ENCODE measurements around the gene MMADHC.

Gene MMADHC

GRCh38 chr2:149559341-149560068 is 28.1 kb downstream of the MMADHC start:
- Mint-ChIP-seq H3K9me3 (no peaks in the 10 kb centered on the region), H3K36me3 (ENCODE audit: low read depth) (no peaks in the 10 kb centered on the region), H3K4me1 (peaks cover 5% of the 10 kb centered on the region), H3K27ac (no peak overlapping the region), H3K4me3 (no peak overlapping the region), H3K27me3 (ENCODE audit: low read depth, poor library complexity) (no peaks in the 10 kb centered on the region)
- TF ChIP-seq, protein P1, sequence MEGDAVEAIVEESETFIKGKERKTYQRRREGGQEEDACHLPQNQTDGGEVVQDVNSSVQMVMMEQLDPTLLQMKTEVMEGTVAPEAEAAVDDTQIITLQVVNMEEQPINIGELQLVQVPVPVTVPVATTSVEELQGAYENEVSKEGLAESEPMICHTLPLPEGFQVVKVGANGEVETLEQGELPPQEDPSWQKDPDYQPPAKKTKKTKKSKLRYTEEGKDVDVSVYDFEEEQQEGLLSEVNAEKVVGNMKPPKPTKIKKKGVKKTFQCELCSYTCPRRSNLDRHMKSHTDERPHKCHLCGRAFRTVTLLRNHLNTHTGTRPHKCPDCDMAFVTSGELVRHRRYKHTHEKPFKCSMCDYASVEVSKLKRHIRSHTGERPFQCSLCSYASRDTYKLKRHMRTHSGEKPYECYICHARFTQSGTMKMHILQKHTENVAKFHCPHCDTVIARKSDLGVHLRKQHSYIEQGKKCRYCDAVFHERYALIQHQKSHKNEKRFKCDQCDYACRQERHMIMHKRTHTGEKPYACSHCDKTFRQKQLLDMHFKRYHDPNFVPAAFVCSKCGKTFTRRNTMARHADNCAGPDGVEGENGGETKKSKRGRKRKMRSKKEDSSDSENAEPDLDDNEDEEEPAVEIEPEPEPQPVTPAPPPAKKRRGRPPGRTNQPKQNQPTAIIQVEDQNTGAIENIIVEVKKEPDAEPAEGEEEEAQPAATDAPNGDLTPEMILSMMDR (IDR thresholded peaks at IDR 0.05), result no peak
- DNase-seq, result no peak

DNA sequence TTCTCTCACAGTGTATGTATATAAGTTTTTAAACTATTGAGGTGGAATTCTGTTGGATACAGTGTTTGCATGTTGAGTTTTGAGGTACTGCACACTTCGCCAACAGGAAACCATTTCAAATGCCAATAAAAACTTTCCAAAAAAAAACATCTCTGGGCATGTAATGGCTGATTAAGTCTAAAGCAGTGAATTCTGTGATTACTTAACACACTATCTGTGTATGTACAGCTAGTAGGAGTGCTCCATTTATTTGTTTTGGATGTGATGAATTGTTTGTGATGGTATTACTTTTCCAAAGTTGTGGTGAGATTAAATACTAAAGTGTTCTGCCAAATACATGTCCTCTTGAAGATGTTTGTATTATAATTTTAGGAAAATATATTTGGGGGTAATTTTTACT is 31.1 kb downstream of the MMADHC start:
- TF ChIP-seq, protein P1 (IDR thresholded peaks at IDR 0.05), result no peak
- Mint-ChIP-seq H3K27me3 (ENCODE audit: low read depth, poor library complexity) (no peaks in the 10 kb centered on the region), H3K4me3 (no peak overlapping the region), H3K36me3 (ENCODE audit: low read depth) (peaks cover 6% of the 10 kb centered on the region), H3K4me1 (no peaks in the 10 kb centered on the region), H3K9me3 (peaks cover 7% of the 10 kb centered on the region), H3K27ac (no peak overlapping the region)
- DNase-seq, result no peak

DNA sequence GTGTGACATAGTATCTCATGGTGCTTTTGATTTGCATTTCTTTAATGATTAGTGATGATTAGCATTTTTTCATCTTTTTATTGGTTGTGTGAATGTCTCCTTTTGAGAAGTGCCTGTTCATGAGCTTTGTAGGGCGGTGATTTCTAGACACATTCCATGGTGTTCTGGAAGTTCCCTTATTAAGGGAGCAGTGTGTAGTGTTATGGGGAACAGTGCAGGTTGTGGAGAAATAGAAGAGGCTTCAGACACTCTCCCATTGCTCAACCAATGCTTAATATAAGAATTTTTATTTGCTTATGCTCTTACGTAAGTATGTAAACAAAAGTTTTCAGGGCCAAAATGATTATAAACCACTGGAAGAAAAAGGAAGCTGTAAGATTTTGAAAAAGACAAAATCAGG is 34.7 kb downstream of the MMADHC start:
- H3K36me3 Mint-ChIP-seq (ENCODE audit: low read depth), result peaks cover 6% of the 10 kb centered on the region
- H3K4me3 Mint-ChIP-seq, result no peak overlapping the region
- no peak overlapping the region for H3K27ac Mint-ChIP-seq
- peaks cover 28% of the 10 kb centered on the region for H3K9me3 Mint-ChIP-seq
- TF ChIP-seq, protein P1 (IDR thresholded peaks at IDR 0.05), result no peak
- H3K4me1 Mint-ChIP-seq, result no peaks in the 10 kb centered on the region
- no peak for DNase-seq
- no peaks in the 10 kb centered on the region for H3K27me3 Mint-ChIP-seq (ENCODE audit: low read depth, poor library complexity)

GRCh38 chr2:149552226-149552625 is 35.3 kb downstream of the MMADHC start:
- Mint-ChIP-seq H3K27ac (no peak overlapping the region), H3K4me3 (no peak overlapping the region), H3K9me3 (peaks cover 28% of the 10 kb centered on the region), H3K36me3 (ENCODE audit: low read depth) (peaks cover 6% of the 10 kb centered on the region), H3K4me1 (no peaks in the 10 kb centered on the region), H3K27me3 (ENCODE audit: low read depth, poor library complexity) (no peaks in the 10 kb centered on the region)
- TF ChIP-seq, protein P1 (IDR thresholded peaks at IDR 0.05), result no peak
- no peak for DNase-seq

DNA sequence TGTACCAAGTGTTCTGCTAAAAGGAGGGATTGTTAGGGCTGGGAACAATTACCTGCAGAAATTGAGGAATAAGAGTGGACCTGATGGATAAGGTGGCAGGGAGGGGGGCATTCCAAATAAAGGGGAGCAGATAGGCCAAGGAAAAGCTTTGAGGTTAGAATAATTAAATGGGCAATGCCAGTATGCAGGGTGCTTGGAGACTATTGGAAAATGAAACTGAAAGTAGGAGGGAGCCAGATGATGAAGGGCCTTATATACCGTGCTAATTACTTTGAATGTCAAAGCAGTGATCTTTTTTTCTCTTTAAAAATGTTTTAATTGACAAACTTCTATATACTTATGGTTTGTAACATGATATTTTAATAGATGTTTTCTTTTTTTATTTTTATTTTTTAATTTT is 42.9 kb downstream of the MMADHC start:
- Mint-ChIP-seq H3K36me3 (ENCODE audit: low read depth) (no peaks in the 10 kb centered on the region), H3K4me1 (no peaks in the 10 kb centered on the region), H3K4me3 (no peak overlapping the region), H3K9me3 (peaks cover 11% of the 10 kb centered on the region), H3K27ac (no peak overlapping the region), H3K27me3 (ENCODE audit: low read depth, poor library complexity) (no peaks in the 10 kb centered on the region)
- TF ChIP-seq, protein P1 (IDR thresholded peaks at IDR 0.05), result no peak
- no peak for DNase-seq

DNA sequence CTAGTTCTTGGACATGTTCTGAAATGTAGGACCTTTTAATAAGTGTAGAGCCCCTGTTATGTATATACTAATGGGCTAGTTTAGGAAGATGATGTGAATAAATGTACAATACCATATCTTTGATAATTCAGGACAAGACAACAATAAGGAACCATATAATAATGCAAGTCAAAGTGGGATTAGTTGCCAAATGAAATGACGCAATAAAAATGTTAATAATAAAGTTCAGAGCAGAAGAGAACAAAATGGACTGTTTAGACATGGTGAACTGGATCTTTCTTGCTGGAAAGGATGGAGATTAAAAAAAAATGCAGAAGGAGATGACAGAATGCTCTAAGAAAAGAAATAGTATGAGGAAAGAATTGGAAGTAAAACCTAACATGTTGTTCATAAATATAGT is 43.7 kb downstream of the MMADHC start:
- Mint-ChIP-seq H3K27ac (no peak overlapping the region), H3K4me1 (no peaks in the 10 kb centered on the region), H3K27me3 (ENCODE audit: low read depth, poor library complexity) (no peaks in the 10 kb centered on the region), H3K9me3 (peaks cover 4% of the 10 kb centered on the region), H3K4me3 (no peak overlapping the region), H3K36me3 (ENCODE audit: low read depth) (no peaks in the 10 kb centered on the region)
- DNase-seq, result no peak
- TF ChIP-seq, protein P1 (IDR thresholded peaks at IDR 0.05), result no peak
